ENCODE measurements around the gene NME2. TPM values are rescaled to one million over a fixed set of nuclear protein-coding genes. Genes with fewer than 3 reads are reported as not detected.

The NME2 gene
- total and polyA plus RNA-seq, 8 donors: 137 to 371 (median 286) TPM

GRCh38 chr17:51144266-51145022 lies 21.8 kb upstream of the NME2 start:
- intact Hi-C loops (cut with DNase I): no loop called here
- H3K27ac ChIP-seq: no peak overlapping the region
- H3K4me3 ChIP-seq: no peak overlapping the region
- TF ChIP-seq, protein P1, sequence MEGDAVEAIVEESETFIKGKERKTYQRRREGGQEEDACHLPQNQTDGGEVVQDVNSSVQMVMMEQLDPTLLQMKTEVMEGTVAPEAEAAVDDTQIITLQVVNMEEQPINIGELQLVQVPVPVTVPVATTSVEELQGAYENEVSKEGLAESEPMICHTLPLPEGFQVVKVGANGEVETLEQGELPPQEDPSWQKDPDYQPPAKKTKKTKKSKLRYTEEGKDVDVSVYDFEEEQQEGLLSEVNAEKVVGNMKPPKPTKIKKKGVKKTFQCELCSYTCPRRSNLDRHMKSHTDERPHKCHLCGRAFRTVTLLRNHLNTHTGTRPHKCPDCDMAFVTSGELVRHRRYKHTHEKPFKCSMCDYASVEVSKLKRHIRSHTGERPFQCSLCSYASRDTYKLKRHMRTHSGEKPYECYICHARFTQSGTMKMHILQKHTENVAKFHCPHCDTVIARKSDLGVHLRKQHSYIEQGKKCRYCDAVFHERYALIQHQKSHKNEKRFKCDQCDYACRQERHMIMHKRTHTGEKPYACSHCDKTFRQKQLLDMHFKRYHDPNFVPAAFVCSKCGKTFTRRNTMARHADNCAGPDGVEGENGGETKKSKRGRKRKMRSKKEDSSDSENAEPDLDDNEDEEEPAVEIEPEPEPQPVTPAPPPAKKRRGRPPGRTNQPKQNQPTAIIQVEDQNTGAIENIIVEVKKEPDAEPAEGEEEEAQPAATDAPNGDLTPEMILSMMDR (IDR thresholded peaks at IDR 0.05): no peak
- H3K4me1 ChIP-seq: no peaks in the 10 kb centered on the region
- no peaks in the 10 kb centered on the region for H3K36me3 ChIP-seq
- DNase-seq (no peak), ATAC-seq (peak in 1 of 4 donors; percentile 41), FAIRE-seq (no peak)
- H3K9me3 ChIP-seq: no peaks in the 10 kb centered on the region
- 65 to 66% methylated on average over 6 of the region's 6 CpGs for WGBS, 2 donors
- H3K27me3 ChIP-seq: no peaks in the 10 kb centered on the region

DNA sequence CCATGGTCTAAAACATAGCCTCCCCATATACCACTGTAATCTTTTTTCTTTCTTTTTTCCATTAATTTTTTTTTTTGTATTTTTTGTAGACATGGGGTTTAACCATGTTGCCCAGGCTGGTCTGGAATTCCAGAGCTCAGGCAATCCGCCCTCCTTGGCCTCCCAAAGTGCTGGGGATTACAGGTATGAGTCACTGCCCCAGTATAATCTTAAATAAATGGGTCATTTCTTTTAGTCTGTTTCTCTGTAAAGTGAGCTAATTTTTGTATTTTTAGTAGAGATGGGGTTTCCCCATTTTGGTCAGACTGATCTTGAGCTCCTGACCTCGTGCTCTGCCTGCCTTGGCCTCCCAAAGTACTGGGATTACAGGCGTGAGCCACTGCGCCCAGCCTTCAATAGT lies 18.6 kb upstream of the NME2 start:
- Histone ChIP-seq H3K4me3 (no peak overlapping the region), H3K27me3 (no peaks in the 10 kb centered on the region), H3K4me1 (no peaks in the 10 kb centered on the region), H3K27ac (no peak overlapping the region), H3K36me3 (no peaks in the 10 kb centered on the region), H3K9me3 (no peaks in the 10 kb centered on the region)
- FAIRE-seq (no peak), ATAC-seq (no peak), DNase-seq (no peak)
- 79 to 87% methylated on average over 4 of the region's 4 CpGs for WGBS, 2 donors
- TF ChIP-seq, protein P1 (IDR thresholded peaks at IDR 0.05): no peak
- intact Hi-C loops (cut with DNase I): no loop called here

GRCh38 chr17:51149163-51149562 lies 17.0 kb upstream of the NME2 start:
- Histone ChIP-seq H3K9me3 (no peaks in the 10 kb centered on the region), H3K36me3 (no peaks in the 10 kb centered on the region), H3K4me1 (no peaks in the 10 kb centered on the region), H3K4me3 (no peak overlapping the region), H3K27me3 (no peaks in the 10 kb centered on the region), H3K27ac (no peak overlapping the region)
- DNase-seq (no peak), ATAC-seq (no peak), FAIRE-seq (no peak)
- TF ChIP-seq, protein P1 (IDR thresholded peaks at IDR 0.05): no peak
- intact Hi-C loops (cut with DNase I): no loop called here
- 93 to 100% methylated on average over 2 of the region's 2 CpGs for WGBS, 2 donors

DNA sequence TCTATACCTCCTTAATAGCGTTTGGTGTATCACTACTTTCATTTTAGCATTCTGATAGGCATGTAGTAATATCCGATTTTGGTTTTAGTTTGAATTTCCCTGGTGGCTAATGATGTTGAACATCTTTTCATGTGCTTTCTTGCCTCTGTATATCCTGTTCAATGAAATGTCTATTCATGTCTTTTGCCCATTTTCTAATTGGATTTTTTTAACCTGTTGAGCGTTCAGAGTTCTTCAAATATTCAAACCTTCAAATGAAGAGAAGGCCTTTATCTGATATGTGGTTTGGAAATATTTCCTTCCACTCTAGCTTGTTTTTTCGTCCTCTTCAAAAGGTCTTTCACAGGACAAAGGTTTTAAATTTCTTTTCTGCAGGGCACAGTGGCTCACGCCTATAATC lies 15.3 kb upstream of the NME2 start:
- DNase-seq (no peak), ATAC-seq (no peak), FAIRE-seq (no peak)
- Histone ChIP-seq H3K4me3 (no peak overlapping the region), H3K27me3 (no peaks in the 10 kb centered on the region), H3K9me3 (no peaks in the 10 kb centered on the region), H3K4me1 (peaks cover 0 to 10% (median 7%) of the 10 kb centered on the region in 3 donors), H3K27ac (no peak overlapping the region), H3K36me3 (no peaks in the 10 kb centered on the region)
- intact Hi-C loops (cut with DNase I): loop anchor here in 2 of 3 donors (5.0 to 10.0 kb wide), 2 partner anchors 149 to 156 kb away; no protein-coding TSS in a partner anchor
- 87 to 92% methylated on average over 5 of the region's 5 CpGs for WGBS, 2 donors
- TF ChIP-seq, protein P1 (IDR thresholded peaks at IDR 0.05): no peak

DNA sequence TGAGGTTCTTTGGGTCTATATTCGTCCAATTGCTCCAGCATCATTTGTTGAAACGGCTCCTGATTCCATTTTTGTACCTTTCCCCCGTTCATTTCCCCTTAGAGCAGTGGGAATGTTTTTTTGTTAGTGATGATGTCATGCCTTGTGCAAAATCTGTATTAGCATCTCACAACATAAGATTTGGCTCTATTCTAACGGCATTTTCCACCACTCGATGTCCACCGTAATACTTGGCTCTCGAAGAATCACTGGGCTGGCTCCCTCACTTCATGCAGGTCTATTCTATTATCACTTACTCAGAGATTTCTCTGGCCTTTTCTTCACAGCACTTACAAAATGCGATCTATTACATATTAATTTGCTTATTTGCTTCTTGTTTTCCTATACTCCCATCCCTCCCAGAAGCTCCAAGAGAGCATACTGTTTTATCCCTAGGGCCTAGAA lies 13.4 kb upstream of the NME2 start:
- Histone ChIP-seq H3K4me3 (peak overlapping the region in 2 of 4 donors; percentile 75 to 77), H3K4me1 (peaks cover 0 to 10% (median 7%) of the 10 kb centered on the region in 3 donors), H3K27ac (peak overlapping the region; percentile 57 to 88 (median 81)), H3K9me3 (no peaks in the 10 kb centered on the region), H3K36me3 (no peaks in the 10 kb centered on the region), H3K27me3 (no peaks in the 10 kb centered on the region)
- intact Hi-C loops (cut with DNase I): loop anchor here in 2 of 3 donors (5.0 to 10.0 kb wide), 2 partner anchors 150 to 158 kb away; no protein-coding TSS in a partner anchor
- TF ChIP-seq, protein P1 (IDR thresholded peaks at IDR 0.05): no peak
- no peak for FAIRE-seq
- DNase-seq: peak in 1 of 6 donors; percentile 26
- ATAC-seq: peak; percentile 10 to 35 (median 28)
- WGBS, 2 donors: 9 to 10% methylated on average over 8 of the region's 8 CpGs

All from pancreas (tissue), 10 donors.